Hepatocyte (in vitro differentiated cells): ENCODE measurements around the gene DGCR2. TPM values are rescaled to one million over a fixed set of nuclear protein-coding genes. Genes with fewer than 3 reads are reported as not detected.

ENCODE experiments used
- DNase-seq: peaks from one replicate; pipeline ENCODE4 v3.0.0-alpha.2; 2016; ENCODE audit warnings: low spot score
- H2AFZ ChIP-seq: fragments of 200-600 bp; sonication (generic); 2 replicates; pipeline ENCODE4 v1.6.0; 2016; ENCODE audit warnings: antibody characterized with exemption, mild to moderate bottlenecking
- H3K27ac ChIP-seq: fragments of 200-600 bp; sonication (generic); 2 replicates; pipeline ENCODE4 v1.5.1; 2016; ENCODE audit warnings: mild to moderate bottlenecking
- H3K27me3 ChIP-seq: fragments of 200-600 bp; sonication (generic); 2 replicates; pipeline ENCODE4 v1.6.1; 2016
- H3K36me3 ChIP-seq: fragments of 200-600 bp; sonication (generic); replicated peaks from 2 replicates; pipeline ENCODE4 v1.5.1; 2016; ENCODE audit warnings: low read depth; ENCODE audit not compliant: insufficient read depth
- H3K4me1 ChIP-seq: fragments of 200-600 bp; sonication (generic); 2 replicates; pipeline ENCODE4 v1.5.1; 2016; ENCODE audit warnings: mild to moderate bottlenecking, moderate library complexity; ENCODE audit not compliant: insufficient read depth
- H3K4me2 ChIP-seq: fragments of 200-600 bp; sonication (generic); 2 replicates; pipeline ENCODE4 v1.6.0; 2016
- H3K4me3 ChIP-seq: fragments of 200-600 bp; sonication (generic); 2 replicates; pipeline ENCODE4 v1.5.1; 2016; ENCODE audit warnings: mild to moderate bottlenecking
- H3K79me2 ChIP-seq: fragments of 200-600 bp; sonication (generic); 2 replicates; pipeline ENCODE4 v1.6.0; 2017; ENCODE audit warnings: mild to moderate bottlenecking
- H3K9me2 ChIP-seq: fragments of 200-600 bp; sonication (generic); replicated peaks from 2 replicates; pipeline ENCODE4 v1.6.0; 2017; ENCODE audit warnings: mild to moderate bottlenecking; ENCODE audit not compliant: insufficient read depth
- H3K9me3 ChIP-seq: fragments of 200-600 bp; sonication (generic); 2 replicates; pipeline ENCODE4 v1.5.1; 2016; ENCODE audit warnings: low read depth, mild to moderate bottlenecking
- H4K20me1 ChIP-seq: fragments of 200-600 bp; sonication (generic); 2 replicates; pipeline ENCODE4 v1.6.0; 2016; ENCODE audit warnings: mild to moderate bottlenecking; ENCODE audit not compliant: insufficient read depth, poor library complexity, severe bottlenecking
- EZH2 ChIP-seq: fragments of 200-600 bp; sonication (generic); IDR thresholded peaks from 2 replicates; pipeline ENCODE4 v1.6.1; 2016; ENCODE audit warnings: antibody characterized with exemption, mild to moderate bottlenecking, borderline replicate concordance
- EZH2phosphoT487 ChIP-seq: fragments of 200-600 bp; sonication (generic); IDR thresholded peaks from one replicate; pipeline ENCODE4 v1.6.1; 2018; ENCODE audit warnings: antibody characterized with exemption, mild to moderate bottlenecking, low read depth, moderate library complexity; ENCODE audit not compliant: unreplicated experiment, severe bottlenecking
- WGBS: methylation state at CpG from one replicate; pipeline ENCODE4 v1.1.6; 2016; ENCODE audit warnings: low lambda C conversion rate; ENCODE audit errors: missing lambda C conversion rate; 5-methylcytosine and 5-hydroxymethylcytosine counted together
- polyA plus RNA-seq: library from polyadenylated mRNA; unstranded; fragments of >200 nt; fragmentation: Nextera tagmentation; extraction: Ambion mirVana; gene quantifications from 2 replicates; pipeline ENCODE4 v1.2.1, GENCODE V29; 2016
- total RNA-seq: library from RNA; depleted of rRNA; stranded (reverse); fragments of >200 nt; gene quantifications from 2 replicates; pipeline ENCODE4 v1.2.3, GENCODE V29; 2014
- TF ChIP-seq, protein P1 (sequence below): fragments of 200-600 bp; sonication (generic); IDR thresholded peaks from 2 replicates; pipeline ENCODE4 v1.5.1; 2016; ENCODE audit warnings: antibody characterized with exemption, mild to moderate bottlenecking; ENCODE audit not compliant: poor library complexity

Gene DGCR2
- total and polyA plus RNA-seq, 2 experiments from 2014 or later: 61.5 to 67.2 TPM

DNA sequence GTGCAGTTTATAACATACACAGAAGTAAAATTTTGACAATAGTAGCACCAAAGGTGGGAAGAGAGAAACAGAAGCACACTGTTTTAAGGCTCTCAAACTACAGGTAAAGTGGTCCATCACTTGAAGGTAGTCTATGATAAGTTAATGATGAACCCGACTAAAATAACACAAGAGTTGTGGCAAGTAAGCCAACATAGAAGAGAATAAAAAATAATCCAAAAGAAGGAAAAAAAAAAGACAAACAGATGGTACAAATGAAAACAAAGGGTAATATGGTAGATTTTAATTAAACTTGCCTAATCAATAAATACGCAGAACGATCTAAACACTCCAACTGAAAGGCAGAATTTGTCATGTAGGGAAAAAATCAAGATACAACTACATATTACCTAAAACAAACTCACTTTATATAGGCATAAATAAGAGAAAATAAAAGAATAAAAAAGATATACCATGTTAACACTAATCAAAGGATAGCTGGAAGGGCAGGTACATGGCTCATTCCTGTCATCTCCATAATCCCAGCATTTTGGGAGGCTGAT, 31.6 kb downstream of the DGCR2 start:
- peaks cover 64% of the 10 kb centered on the region for H3K79me2 ChIP-seq
- H3K4me1 ChIP-seq: peaks cover 3% of the 10 kb centered on the region
- H3K27ac ChIP-seq: no peak overlapping the region
- no peaks in the 10 kb centered on the region for H3K27me3 ChIP-seq
- no peak overlapping the region for H2AFZ ChIP-seq
- H3K4me3 ChIP-seq: no peak overlapping the region
- no peaks in the 10 kb centered on the region for H3K9me3 ChIP-seq
- H3K36me3 ChIP-seq: no peaks in the 10 kb centered on the region
- H3K4me2 ChIP-seq: no peak overlapping the region
- H3K9me2 ChIP-seq: no peaks in the 10 kb centered on the region
- peaks cover 17% of the 10 kb centered on the region for H4K20me1 ChIP-seq
- TF ChIP-seq EZH2: no peak
- TF ChIP-seq, protein P1, sequence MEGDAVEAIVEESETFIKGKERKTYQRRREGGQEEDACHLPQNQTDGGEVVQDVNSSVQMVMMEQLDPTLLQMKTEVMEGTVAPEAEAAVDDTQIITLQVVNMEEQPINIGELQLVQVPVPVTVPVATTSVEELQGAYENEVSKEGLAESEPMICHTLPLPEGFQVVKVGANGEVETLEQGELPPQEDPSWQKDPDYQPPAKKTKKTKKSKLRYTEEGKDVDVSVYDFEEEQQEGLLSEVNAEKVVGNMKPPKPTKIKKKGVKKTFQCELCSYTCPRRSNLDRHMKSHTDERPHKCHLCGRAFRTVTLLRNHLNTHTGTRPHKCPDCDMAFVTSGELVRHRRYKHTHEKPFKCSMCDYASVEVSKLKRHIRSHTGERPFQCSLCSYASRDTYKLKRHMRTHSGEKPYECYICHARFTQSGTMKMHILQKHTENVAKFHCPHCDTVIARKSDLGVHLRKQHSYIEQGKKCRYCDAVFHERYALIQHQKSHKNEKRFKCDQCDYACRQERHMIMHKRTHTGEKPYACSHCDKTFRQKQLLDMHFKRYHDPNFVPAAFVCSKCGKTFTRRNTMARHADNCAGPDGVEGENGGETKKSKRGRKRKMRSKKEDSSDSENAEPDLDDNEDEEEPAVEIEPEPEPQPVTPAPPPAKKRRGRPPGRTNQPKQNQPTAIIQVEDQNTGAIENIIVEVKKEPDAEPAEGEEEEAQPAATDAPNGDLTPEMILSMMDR: no peak
- TF ChIP-seq EZH2phosphoT487: no peak
- no peak for DNase-seq
- WGBS: 65% methylated on average over 3 of the region's 3 CpGs

DNA sequence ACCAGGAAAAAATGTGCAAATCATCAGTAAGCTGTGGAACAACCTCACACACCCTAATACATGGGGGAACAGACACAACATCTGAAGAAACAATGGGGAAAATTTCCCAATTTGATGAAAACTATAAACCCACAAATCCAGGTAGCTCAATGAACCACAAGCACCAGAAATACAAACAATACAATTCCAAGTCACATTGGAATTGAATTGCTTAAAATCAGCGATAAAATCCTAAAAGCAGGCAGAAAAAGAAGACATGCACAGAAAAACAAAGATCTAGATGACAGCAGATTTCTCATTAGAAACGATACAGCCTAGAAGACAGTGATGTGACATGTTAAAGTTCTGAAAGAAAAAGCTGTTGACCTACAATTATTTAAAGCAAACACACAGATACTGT, 32.0 kb downstream of the DGCR2 start:
- peaks cover 3% of the 10 kb centered on the region for H3K4me1 ChIP-seq
- H3K9me2 ChIP-seq: no peaks in the 10 kb centered on the region
- TF ChIP-seq EZH2phosphoT487 (no peak), EZH2 (no peak)
- TF ChIP-seq, protein P1: no peak
- no peak overlapping the region for H3K4me2 ChIP-seq
- H3K27me3 ChIP-seq: no peaks in the 10 kb centered on the region
- no peak overlapping the region for H3K4me3 ChIP-seq
- 94% methylated on average over 2 of the region's 2 CpGs for WGBS
- no peak for DNase-seq
- H3K27ac ChIP-seq: no peak overlapping the region
- H3K79me2 ChIP-seq: peaks cover 66% of the 10 kb centered on the region
- H3K36me3 ChIP-seq: no peaks in the 10 kb centered on the region
- H4K20me1 ChIP-seq: peaks cover 15% of the 10 kb centered on the region
- no peak overlapping the region for H2AFZ ChIP-seq
- no peaks in the 10 kb centered on the region for H3K9me3 ChIP-seq

DNA sequence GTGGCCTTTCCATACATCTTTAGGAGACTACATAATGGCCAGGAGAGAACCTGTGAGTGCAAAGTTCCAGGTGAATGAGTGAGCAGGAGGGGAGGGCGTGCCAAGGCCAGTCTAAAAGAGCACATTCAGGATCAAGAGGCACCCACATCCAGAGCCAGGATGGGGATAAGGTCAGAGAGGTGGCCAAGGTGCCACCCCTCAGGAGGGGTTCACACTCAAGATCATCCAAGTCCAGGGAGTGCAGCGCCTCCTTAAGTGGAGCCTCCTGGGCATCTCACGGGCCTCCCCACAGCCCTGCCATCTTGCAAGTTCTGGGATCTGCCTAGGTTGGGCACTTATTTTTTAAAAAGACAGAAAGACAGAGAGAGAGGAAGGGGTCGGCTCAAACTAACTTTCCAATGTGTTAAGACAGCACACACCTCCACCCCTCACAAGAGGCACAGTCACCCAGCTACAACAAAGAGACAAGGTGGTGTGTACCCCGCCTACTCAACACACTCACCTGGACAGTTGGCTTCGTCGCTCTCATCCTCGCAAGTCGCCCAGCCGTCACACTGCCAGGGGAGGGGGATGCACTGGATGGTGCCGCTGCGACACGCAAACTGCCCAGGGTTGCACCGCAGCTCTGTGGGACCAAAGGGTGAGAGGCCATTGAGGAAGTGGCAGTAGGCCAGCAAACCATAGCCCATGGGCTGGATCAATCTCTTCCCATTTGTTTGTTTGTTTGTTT, 33.2 kb downstream of the DGCR2 start:
- Histone ChIP-seq H4K20me1 (peaks cover 10% of the 10 kb centered on the region), H3K27ac (no peak overlapping the region), H3K4me2 (no peak overlapping the region), H3K4me3 (no peak overlapping the region), H3K27me3 (no peaks in the 10 kb centered on the region), H3K9me3 (no peaks in the 10 kb centered on the region), H3K79me2 (peaks cover 54% of the 10 kb centered on the region), H3K4me1 (peaks cover 3% of the 10 kb centered on the region), H2AFZ (no peak overlapping the region), H3K9me2 (no peaks in the 10 kb centered on the region), H3K36me3 (no peaks in the 10 kb centered on the region)
- no peak for DNase-seq
- 97% methylated on average over 14 of the region's 14 CpGs for WGBS
- TF ChIP-seq EZH2: no peak
- TF ChIP-seq, protein P1: no peak
- no peak for TF ChIP-seq EZH2phosphoT487
